Activated naive CD4-positive, alpha-beta T cell treated with anti-CD3 and anti-CD28 coated beads, Interleukin-2, amount 50 U/mL, for 72 hours (primary cell): ENCODE results near the gene MTHFSD. TPM values are rescaled to one million over a fixed set of nuclear protein-coding genes. Genes with fewer than 3 reads are reported as not detected.
A peak's percentile ranks its signal among the peaks of the same experiment; 100 is the strongest.

Experiments used
- ATAC-seq, 2 donors: fragments of 150-1000 bp; cut with Tn5 transposase; 2 replicates each; pipeline ENCODE4 v1.10.0; 2021; ENCODE audit warnings: mild to moderate bottlenecking in 2 of 2, moderate library complexity in 2 of 2
- DNase-seq, 2 donors: peaks; one replicate each; pipeline ENCODE4 v3.0.0; 2021 to 2022; ENCODE audit warnings: low spot score in 2 of 2
- H3K27ac Mint-ChIP-seq, 2 donors: one replicate each; pipeline ENCODE4 v1.8.0; 2022; ENCODE audit warnings: mild to moderate bottlenecking in 2 of 2, mixed read lengths in 2 of 2
- H3K36me3 Mint-ChIP-seq, 2 donors: one replicate each; pipeline ENCODE4 v1.8.0; 2022; ENCODE audit warnings: mixed read lengths in 2 of 2
- H3K9me3 Mint-ChIP-seq, 2 donors: one replicate each; pipeline ENCODE4 v1.8.0; 2022; ENCODE audit warnings: mixed read lengths in 2 of 2
- total RNA-seq, 2 donors: library from RNA; stranded (reverse); gene quantifications; one replicate each; pipeline ENCODE4 v1.2.3, GENCODE V29; 2022

Gene MTHFSD
- total RNA-seq, 2 donors from 2014 or later = 20.5 to 21.8 TPM

DNA sequence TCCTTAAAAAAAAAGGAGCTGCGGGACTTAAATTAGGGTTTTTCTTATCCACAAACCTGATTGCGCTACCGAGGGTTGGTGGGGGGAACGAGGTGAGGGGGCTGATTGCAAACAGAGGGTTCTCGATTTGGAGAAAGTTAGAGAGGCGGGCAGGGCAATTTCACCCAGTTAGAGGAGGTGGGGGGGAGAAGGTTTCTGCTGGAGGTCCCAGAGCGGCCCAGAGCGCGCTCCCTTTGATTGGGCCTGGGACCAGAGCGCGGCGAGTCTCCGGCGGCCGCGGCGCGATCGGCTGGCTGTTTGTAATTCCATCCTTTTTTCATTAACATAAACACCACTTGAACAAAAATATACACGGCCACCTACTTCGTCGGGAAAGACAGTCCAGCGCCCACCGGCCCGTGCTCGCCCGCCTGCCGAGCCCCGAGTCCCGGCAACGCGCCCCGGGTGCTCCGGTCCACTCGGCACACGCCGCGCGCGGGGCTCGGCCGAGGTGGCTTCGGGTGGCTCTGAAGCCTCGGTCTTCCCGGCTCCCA lies 58.0 kb downstream of the MTHFSD start:
- Mint-ChIP-seq H3K9me3 (no peaks in the 10 kb centered on the region), H3K27ac (peak overlapping the region in 1 of 2 donors; percentile 92), H3K36me3 (no peaks in the 10 kb centered on the region)
- no peak for DNase-seq
- no peak for ATAC-seq

DNA sequence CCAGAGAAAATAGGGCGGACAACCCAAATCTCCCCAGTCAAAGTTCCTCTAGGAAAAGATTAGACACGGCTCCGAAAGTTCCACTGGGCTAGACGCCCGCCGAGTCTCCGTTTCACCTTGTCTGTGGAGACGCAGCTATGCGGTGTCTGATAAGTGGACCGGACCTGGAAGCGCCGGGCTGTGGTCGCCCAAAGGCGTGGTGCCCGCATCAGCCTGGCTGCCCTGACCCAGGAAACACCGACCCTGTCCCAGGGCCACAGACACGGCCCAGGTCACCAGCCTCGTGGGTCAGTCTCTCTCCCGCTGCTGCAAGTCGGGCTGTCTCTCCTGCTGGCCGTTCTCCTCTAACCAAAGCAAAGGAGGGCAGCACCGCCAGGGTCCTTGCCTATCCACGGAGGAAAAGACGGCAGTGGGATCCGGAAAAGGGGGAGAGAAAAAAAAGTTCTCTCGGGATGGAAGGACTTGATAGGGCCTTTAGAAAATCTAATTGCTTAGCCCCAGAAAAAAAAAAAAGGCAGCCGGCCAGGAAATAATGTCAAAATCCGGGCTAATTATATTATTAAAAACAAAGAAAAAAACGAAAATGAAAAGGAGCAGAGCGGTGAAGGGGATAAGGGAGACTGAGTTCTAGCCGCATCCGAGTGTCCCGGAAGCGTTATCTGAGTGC lies 58.6 kb downstream of the MTHFSD start:
- Mint-ChIP-seq H3K36me3 (no peaks in the 10 kb centered on the region), H3K27ac (peak overlapping the region in 1 of 2 donors; percentile 92), H3K9me3 (no peaks in the 10 kb centered on the region)
- no peak for ATAC-seq
- DNase-seq = no peak

DNA sequence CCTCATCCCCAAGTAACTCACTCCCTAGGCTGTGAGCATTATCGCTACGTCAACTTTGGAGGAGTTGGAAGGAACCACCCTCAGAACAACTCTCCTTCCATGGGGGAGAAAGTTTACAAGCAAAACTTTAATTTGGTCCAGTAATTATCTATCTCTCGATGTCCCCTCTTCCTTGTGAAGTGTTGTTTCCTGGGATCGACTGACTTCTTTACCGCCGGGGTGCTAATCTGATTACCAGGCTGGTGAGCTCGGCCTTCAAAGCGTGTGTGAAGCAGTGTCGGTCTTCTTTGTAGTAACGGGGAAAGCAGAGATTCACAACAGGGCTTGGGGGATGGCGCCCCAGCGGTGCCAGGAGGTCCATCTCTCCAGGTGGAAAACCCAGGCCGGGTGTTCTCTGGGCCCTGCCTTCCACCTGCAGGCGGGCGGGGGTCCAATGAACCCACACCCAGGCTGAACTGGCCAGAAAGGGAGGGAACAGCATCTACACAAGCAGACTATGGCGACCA lies 59.2 kb downstream of the MTHFSD start:
- peak overlapping the region in 1 of 2 donors; percentile 50 for H3K27ac Mint-ChIP-seq
- no peak for ATAC-seq
- H3K9me3 Mint-ChIP-seq = no peaks in the 10 kb centered on the region
- no peak for DNase-seq
- H3K36me3 Mint-ChIP-seq = no peaks in the 10 kb centered on the region

DNA sequence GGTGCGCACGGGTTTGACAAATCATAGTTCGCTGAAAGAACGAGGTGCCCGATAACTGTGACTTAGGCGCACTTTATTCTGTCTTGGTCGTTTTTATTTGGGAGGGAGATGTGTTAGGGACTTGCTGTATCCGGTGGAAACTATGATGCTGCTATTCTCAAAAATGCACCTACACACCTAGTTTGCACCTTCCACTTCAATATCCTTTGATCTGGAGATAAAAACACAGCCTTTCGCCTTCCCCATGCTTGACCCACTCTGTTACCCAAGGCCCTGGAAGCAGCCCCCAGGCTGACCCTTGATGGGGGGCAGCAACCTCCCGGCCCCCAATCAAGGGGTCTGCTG lies 59.7 kb downstream of the MTHFSD start:
- Mint-ChIP-seq H3K27ac (no peak overlapping the region), H3K9me3 (no peaks in the 10 kb centered on the region), H3K36me3 (no peaks in the 10 kb centered on the region)
- no peak for DNase-seq
- no peak for ATAC-seq

DNA sequence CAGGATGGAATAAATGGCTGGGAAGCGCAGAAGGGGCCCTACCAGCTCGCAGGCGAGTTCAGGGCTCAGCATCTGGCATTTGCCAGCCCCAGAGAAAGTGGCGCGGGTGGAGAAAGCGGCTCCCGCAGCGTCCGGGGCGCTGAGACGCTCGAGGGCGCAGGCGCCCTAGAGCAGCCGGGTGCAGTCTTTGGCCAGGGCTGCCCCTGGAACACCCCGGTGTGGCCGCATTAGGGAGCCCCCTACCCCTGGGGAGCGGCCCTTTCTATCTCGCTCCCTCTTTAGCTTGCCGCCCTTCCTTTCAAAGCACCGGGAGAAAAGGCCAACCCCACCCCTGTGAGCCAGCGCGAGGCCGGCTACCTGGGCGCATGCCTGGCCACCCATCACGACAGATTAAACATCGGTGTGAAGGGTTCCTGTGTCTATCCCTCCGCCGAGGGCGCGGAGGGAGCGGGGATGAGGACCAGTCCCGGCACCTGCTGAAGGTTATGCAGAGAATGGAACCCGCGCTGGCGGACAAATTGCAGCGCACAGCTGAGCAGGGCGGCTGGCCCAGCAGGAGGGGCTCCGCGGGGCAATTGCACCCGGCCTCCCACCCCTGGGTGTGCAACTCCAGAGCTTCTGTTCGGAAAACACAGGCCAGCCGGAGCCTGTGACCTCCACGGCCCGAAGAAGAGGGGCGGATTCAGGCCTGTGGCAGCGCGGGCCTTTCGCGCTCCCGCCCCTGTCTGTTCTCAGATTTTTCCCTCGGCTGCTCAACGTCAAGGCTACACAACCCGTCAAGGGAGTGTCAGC lies 60.3 kb downstream of the MTHFSD start:
- DNase-seq = no peak
- ATAC-seq = no peak
- Mint-ChIP-seq H3K9me3 (no peaks in the 10 kb centered on the region), H3K27ac (no peak overlapping the region), H3K36me3 (no peaks in the 10 kb centered on the region)

DNA sequence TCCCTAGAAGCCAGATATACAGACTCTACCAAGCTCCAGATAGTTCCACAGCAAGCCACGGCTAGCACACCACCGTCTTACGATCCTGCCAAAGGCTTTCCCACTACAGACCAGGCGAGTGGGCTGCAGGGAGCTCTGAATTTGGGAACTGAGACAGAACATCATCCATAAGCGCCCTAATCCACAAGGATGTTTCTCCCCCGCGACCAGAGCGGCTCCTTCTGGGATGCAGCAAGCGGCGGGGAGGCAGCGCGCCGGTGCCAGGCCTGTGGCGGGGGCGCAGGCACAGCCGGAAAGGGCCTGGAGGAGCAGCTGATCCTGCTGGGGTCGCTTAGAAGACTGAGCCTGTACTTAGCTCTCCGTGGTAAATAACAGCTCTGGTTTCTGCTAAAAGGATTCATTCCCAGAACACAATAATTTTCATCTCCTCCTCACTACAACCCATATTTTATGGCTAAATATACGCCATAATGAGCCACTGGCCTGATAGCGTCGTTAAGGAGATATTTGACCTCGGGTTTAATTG lies 60.9 kb downstream of the MTHFSD start:
- DNase-seq (no peak), ATAC-seq (no peak)
- no peaks in the 10 kb centered on the region for H3K36me3 Mint-ChIP-seq
- no peaks in the 10 kb centered on the region for H3K9me3 Mint-ChIP-seq
- no peak overlapping the region for H3K27ac Mint-ChIP-seq

DNA sequence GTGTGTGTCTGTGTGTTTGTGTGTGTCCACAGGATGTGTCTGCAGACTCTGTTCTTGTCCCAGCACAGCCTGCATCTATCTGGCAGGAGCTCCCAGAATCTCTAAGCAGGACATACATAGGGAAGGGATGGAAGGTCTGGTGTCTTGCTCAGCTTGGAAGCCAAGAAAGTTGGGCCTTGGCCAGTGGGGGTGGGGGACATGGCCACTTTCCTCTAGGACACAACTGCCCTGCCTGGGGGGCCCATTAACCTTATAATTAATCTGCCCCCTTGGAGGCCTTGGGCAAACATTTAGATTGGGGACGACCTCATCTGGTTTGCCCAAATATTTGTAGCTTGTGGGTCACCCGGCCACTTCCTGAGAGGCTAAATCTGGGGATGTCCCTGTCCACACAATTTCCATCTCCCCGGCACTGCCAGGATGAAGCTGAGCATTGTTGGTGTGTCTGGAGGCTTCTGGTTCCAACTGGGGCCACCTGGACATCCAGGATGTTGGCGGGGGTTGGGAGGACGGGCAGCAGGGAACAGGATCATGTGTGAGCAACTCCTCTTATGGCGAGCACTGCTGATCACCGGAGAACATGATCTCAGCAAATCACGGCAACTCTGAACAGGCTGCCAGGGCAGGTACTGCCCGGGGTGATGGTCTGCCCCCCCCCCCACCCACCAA lies 61.9 kb downstream of the MTHFSD start:
- ATAC-seq = no peak
- Mint-ChIP-seq H3K27ac (no peak overlapping the region), H3K36me3 (no peaks in the 10 kb centered on the region), H3K9me3 (no peaks in the 10 kb centered on the region)
- no peak for DNase-seq

DNA sequence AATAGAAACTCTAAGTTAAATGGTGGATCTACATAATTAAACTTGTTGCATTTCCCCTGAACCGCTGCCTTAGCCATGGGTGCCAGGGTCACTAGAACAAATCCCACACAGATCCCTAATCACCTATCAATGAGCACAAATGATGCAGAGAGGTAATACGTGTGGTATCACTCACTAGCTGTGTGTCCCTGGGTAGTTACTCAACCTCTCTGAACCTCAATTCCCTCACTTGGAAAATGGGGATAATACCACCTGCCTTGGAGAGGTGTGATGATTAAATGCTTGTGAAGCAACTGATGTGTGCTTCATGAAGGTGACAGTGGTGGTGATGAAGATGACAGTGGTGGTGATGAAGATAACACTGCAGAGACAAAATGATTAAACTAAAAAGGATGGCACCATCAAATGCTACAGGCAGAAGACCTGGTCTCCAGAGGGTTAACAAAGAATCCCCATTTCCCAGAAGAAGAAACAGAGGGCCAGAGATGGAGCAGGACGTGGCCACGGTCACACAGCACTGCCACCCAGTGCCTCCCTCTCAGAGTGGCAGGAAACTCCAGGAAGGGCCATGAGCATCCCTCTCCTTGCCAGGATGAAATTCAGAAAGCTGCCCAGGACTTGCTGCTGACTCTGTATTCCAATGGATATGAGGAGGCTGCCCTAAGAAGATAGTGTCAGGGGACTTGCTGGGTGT lies 62.6 kb downstream of the MTHFSD start:
- ATAC-seq (no peak), DNase-seq (no peak)
- Mint-ChIP-seq H3K27ac (no peak overlapping the region), H3K36me3 (no peaks in the 10 kb centered on the region), H3K9me3 (no peaks in the 10 kb centered on the region)

DNA sequence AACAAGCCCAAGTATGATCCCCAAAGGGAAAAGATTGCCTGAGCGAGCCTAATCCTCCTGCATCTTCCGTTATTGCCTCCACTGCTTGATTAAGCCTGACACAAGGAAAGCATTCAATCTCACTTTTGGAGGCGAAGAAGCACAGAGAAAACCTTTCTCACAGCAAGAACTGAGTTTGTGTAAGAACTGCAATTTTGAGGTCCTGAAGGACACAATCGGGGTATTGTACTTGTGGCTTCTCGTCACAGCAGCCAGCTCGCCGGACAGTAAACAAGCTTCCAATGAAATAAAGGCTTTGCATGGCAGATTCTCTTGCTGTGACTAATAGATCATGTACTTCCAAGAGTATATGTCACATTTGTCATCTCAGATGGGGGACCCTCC lies 63.4 kb downstream of the MTHFSD start:
- H3K9me3 Mint-ChIP-seq = no peaks in the 10 kb centered on the region

DNA sequence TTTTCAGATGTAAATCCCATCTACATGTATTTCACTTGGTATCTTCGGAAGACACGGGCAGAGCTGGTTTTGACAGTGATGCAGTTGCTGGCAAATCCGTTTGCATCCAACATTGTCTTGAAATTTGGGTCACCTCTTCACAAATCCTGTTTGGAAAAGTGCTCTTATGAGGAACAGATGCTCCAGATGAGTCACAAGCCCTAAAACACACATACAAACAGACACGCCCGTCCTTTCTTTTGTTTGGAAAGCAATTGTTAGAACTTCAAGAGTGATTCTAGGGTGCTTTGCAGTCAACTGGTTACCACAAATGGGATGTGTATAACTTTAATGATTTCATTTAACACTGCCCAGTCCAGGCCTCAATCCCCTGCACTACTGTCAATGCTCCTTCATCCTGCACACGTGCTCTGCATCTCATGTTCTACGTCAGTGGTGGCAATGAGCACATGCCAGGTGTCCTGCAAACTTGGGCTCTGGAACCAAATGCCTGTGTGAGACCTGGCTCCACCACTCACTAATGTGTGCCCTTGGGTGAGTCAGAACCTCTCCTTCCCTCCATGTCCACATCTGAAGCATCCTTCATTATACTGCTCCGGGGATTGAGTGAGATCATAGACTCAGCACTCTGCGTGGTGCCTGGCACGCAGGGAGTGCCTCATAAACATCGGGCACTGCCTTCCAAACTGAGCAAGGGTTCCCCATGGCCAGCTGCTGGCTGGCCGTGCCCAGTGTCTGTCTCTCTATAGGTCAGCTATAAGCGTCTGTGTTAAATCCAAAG lies 64.0 kb downstream of the MTHFSD start:
- no peaks in the 10 kb centered on the region for H3K36me3 Mint-ChIP-seq
- no peak overlapping the region for H3K27ac Mint-ChIP-seq
- DNase-seq (no peak), ATAC-seq (no peak)
- no peaks in the 10 kb centered on the region for H3K9me3 Mint-ChIP-seq

More for the DNA sequence above, 63.4 kb downstream of the MTHFSD start:
- no peak for DNase-seq
- Mint-ChIP-seq H3K36me3 (no peaks in the 10 kb centered on the region), H3K27ac (no peak overlapping the region)
- ATAC-seq = no peak

DNA sequence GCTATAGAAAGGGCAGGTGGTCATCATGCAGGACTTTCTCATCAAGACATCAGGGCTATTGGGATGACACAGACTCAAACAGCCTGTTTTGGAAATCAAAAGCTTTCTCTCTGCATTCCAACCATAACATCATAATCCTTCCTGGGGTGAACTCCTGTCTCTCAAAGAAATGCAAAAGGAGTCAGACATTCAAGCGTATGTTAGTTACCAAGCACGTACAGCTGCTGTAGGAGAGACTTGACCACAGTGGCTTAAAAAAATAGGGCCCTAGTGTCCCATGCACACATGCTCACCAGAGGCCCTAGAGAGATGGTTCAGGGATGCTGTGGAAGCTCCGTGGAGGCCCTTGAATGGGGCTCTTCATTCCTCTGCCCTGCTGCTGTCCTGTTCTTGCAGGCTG lies 69.3 kb downstream of the MTHFSD start:
- DNase-seq (no peak), ATAC-seq (no peak)
- H3K27ac Mint-ChIP-seq = no peak overlapping the region
- peaks cover 0 to 4% of the 10 kb centered on the region in 2 donors for H3K9me3 Mint-ChIP-seq
- H3K36me3 Mint-ChIP-seq = no peaks in the 10 kb centered on the region

DNA sequence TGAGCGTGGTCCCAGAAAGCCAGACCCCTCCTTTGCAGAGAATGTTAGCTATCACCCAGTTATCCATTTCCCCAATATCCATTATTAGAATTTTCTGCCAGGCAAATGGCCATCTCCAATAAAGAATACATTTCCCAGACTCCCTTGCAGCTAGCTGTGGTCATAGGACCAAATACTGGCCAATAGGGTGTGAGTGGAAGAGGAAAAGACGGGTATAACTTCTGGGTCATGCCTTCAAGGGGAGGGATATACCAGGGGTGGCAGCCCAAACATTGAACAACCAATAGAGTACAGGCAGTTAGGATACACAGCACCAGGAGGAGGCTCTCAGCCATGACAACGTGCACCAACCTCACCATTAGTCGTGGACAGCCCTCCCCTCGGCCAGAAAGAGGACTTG lies 70.8 kb downstream of the MTHFSD start:
- H3K36me3 Mint-ChIP-seq = no peaks in the 10 kb centered on the region
- ATAC-seq (no peak), DNase-seq (no peak)
- no peak overlapping the region for H3K27ac Mint-ChIP-seq
- H3K9me3 Mint-ChIP-seq = peaks cover 0 to 4% of the 10 kb centered on the region in 2 donors

DNA sequence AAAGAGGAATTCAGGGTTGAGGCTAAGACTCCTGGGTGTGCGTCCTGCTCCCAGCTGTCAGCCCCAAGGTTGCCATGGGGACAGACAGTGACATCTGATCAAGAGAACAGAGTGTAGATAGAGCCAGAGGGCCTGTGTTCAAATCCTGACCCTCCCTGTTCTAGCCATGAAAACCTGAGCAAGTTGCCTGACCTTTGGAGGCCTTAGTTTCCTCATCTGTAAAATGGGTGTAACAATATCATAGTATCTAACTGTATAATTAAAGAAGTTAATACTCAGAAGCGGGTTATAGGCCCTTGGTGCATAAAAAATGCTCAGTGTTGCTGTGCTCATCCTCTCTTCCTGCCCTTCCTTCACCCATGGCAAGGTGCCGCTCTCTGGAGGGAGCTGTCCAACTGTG lies 73.4 kb downstream of the MTHFSD start:
- Mint-ChIP-seq H3K36me3 (no peaks in the 10 kb centered on the region), H3K9me3 (peaks cover 0 to 4% of the 10 kb centered on the region in 2 donors), H3K27ac (no peak overlapping the region)
- ATAC-seq (no peak), DNase-seq (no peak)

DNA sequence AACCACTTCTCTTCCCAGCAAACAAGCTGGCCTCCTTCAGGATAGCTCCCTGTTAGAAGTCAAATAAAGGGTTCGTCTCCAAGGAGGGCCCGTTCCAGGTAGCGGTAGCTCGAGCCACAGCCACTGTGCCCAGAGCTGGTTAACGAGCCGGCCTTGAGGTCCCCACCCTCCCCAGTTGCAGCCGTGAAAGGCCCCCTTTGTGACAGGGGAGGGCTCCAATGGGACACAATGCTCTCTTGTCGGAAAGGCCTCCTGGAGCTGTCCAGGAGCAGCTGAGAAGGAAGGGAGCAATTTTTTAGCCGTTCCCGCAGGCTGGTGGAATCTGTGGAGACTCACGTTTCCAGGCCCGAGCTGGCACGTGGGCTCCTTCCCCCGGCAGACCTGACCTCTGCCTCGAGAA lies 74.6 kb downstream of the MTHFSD start:
- H3K36me3 Mint-ChIP-seq = no peaks in the 10 kb centered on the region
- DNase-seq (no peak), ATAC-seq (no peak)
- peaks cover 0 to 4% of the 10 kb centered on the region in 2 donors for H3K9me3 Mint-ChIP-seq
- H3K27ac Mint-ChIP-seq = no peak overlapping the region
